HEK293 (cell line): Measurements from ENCODE around the gene SMCHD1.
A peak's percentile ranks its signal among the peaks of the same experiment; 100 is the strongest.

ENCODE experiments used
- CTCF ChIA-PET: fragments of 350-600 bp; formaldehyde crosslinking; extraction: SDS; loops from one replicate; lab custom pipeline; 2021; ENCODE audit warnings: antibody characterized with exemption; lab: Yijun Ruan, JAX
- POLR2A ChIA-PET: fragments of 300-600 bp; formaldehyde crosslinking; extraction: SDS; loops from one replicate; lab custom pipeline; 2020; ENCODE audit warnings: antibody characterized with exemption, inconsistent platforms; lab: Yijun Ruan, JAX
- H3K27ac ChIP-seq: fragments of 200-500 bp; sonication (Bioruptor generic); 2 replicates; pipeline ENCODE4 v1.5.1; 2014; ENCODE audit warnings: low read depth, low read length, control low read depth, inconsistent platforms; ENCODE audit errors: extremely low read depth
- H3K36me3 ChIP-seq, 2 experiments: fragments of 200-500 bp in 1 of 2; sonication (Bioruptor generic) in 1 of 2; 1 replicate in 1 of 2; 2 replicates in 1 of 2; pipeline ENCODE4 v1.5.1; 2014 to 2017; ENCODE audit warnings: inconsistent platforms in 2 of 2, low read length in 2 of 2; ENCODE audit not compliant: control insufficient read depth in 2 of 2, insufficient read depth in 1 of 2
- H3K4me1 ChIP-seq: fragments of 200-500 bp; sonication (Bioruptor generic); 2 replicates; pipeline ENCODE4 v1.5.1; 2014; ENCODE audit warnings: mild to moderate bottlenecking, low read length, inconsistent platforms; ENCODE audit not compliant: control insufficient read depth, insufficient read depth
- H3K4me3 ChIP-seq: 2 replicates; pipeline ENCODE4 v1.5.1; 2011; ENCODE audit warnings: low read depth, mild to moderate bottlenecking, control low read depth, low read length, moderate library complexity
- H3K9me3 ChIP-seq: fragments of 200-500 bp; sonication (Bioruptor generic); 2 replicates; pipeline ENCODE4 v1.5.1; 2014; ENCODE audit warnings: low read depth, low read length, inconsistent platforms; ENCODE audit not compliant: control insufficient read depth, insufficient read depth
- ATF2 ChIP-seq: fragments of 450-650 bp; formaldehyde crosslinking; IDR thresholded peaks from 2 replicates; pipeline ENCODE4 v1.5.1; 2016; ENCODE audit warnings: missing biosample characterization, missing genetic modification characterization, low read depth
- KLF1 ChIP-seq: fragments of 450-650 bp; formaldehyde crosslinking; IDR thresholded peaks from 2 replicates; pipeline ENCODE4 v1.5.1; 2016; ENCODE audit warnings: missing biosample characterization, missing genetic modification characterization
- KLF16 ChIP-seq: fragments of 450-650 bp; formaldehyde crosslinking; IDR thresholded peaks from 2 replicates; pipeline ENCODE4 v1.5.1; 2017; ENCODE audit warnings: missing biosample characterization, missing genetic modification characterization
- KLF9 ChIP-seq: fragments of 450-650 bp; formaldehyde crosslinking; IDR thresholded peaks from 2 replicates; pipeline ENCODE4 v1.5.1; 2016; ENCODE audit warnings: missing biosample characterization, missing genetic modification characterization, low read depth
- SP7 ChIP-seq: fragments of 450-650 bp; formaldehyde crosslinking; IDR thresholded peaks from 2 replicates; pipeline ENCODE4 v1.5.1; 2016; ENCODE audit warnings: missing biosample characterization, missing genetic modification characterization
- ZBTB21 ChIP-seq: fragments of 450-650 bp; formaldehyde crosslinking; IDR thresholded peaks from 2 replicates; pipeline ENCODE4 v1.5.1; 2017; ENCODE audit warnings: missing biosample characterization, missing genetic modification characterization
- ZNF121 ChIP-seq: fragments of 450-650 bp; formaldehyde crosslinking; IDR thresholded peaks from 2 replicates; pipeline ENCODE4 v1.5.1; 2016; ENCODE audit warnings: missing biosample characterization, missing genetic modification characterization
- ZNF169 ChIP-seq: fragments of 450-650 bp; formaldehyde crosslinking; IDR thresholded peaks from 2 replicates; pipeline ENCODE4 v1.5.1; 2016; ENCODE audit warnings: missing biosample characterization, missing genetic modification characterization
- ZNF19 ChIP-seq: fragments of 450-650 bp; formaldehyde crosslinking; IDR thresholded peaks from 2 replicates; pipeline ENCODE4; 2016; ENCODE audit warnings: missing biosample characterization, missing genetic modification characterization, low read depth
- ZNF223 ChIP-seq: fragments of 450-650 bp; formaldehyde crosslinking; IDR thresholded peaks from 2 replicates; pipeline ENCODE4 v1.5.1; 2016; ENCODE audit warnings: missing biosample characterization, missing genetic modification characterization
- ZNF341 ChIP-seq: fragments of 450-650 bp; formaldehyde crosslinking; IDR thresholded peaks from 2 replicates; pipeline ENCODE4; 2016; ENCODE audit warnings: low read depth, missing biosample characterization, missing genetic modification characterization
- ZNF350 ChIP-seq: fragments of 450-650 bp; formaldehyde crosslinking; IDR thresholded peaks from 2 replicates; pipeline ENCODE4 v1.5.0; 2017; ENCODE audit warnings: missing biosample characterization, mild to moderate bottlenecking, missing genetic modification characterization
- ZNF366 ChIP-seq: fragments of 450-650 bp; formaldehyde crosslinking; conservative IDR thresholded peaks from 2 replicates; pipeline ENCODE4 v1.5.1; 2016; ENCODE audit warnings: missing biosample characterization, missing genetic modification characterization
- ZNF398 ChIP-seq: fragments of 450-650 bp; formaldehyde crosslinking; IDR thresholded peaks from 2 replicates; pipeline ENCODE4 v1.5.1; 2017; ENCODE audit warnings: missing biosample characterization, missing genetic modification characterization
- ZNF423 ChIP-seq: fragments of 450-650 bp; formaldehyde crosslinking; IDR thresholded peaks from 2 replicates; pipeline ENCODE4 v1.5.1; 2016; ENCODE audit warnings: missing biosample characterization, missing genetic modification characterization
- ZNF433 ChIP-seq: fragments of 450-650 bp; formaldehyde crosslinking; IDR thresholded peaks from 2 replicates; pipeline ENCODE4 v1.5.1; 2016; ENCODE audit warnings: missing biosample characterization, missing genetic modification characterization, low read depth
- ZNF513 ChIP-seq: fragments of 450-650 bp; IDR thresholded peaks from 2 replicates; pipeline ENCODE4 v1.5.1; 2018; ENCODE audit warnings: missing biosample characterization, missing genetic modification characterization
- ZNF626 ChIP-seq: fragments of 450-650 bp; sonication (Bioruptor Pico); formaldehyde crosslinking; IDR thresholded peaks from 2 replicates; pipeline ENCODE4 v1.5.1; 2018; ENCODE audit warnings: missing biosample characterization, missing genetic modification characterization, inconsistent platforms
- ZNF629 ChIP-seq: fragments of 450-650 bp; formaldehyde crosslinking; IDR thresholded peaks from 2 replicates; pipeline ENCODE4 v1.5.1; 2017; ENCODE audit warnings: missing biosample characterization, missing genetic modification characterization
- ZNF658 ChIP-seq: fragments of 450-650 bp; formaldehyde crosslinking; IDR thresholded peaks from 2 replicates; pipeline ENCODE4; 2016; ENCODE audit warnings: missing biosample characterization, missing genetic modification characterization
- ZNF664 ChIP-seq: fragments of 450-650 bp; formaldehyde crosslinking; IDR thresholded peaks from 2 replicates; pipeline ENCODE4 v1.5.1; 2016; ENCODE audit warnings: missing biosample characterization, missing genetic modification characterization
- ZNF747 ChIP-seq: fragments of 450-650 bp; formaldehyde crosslinking; IDR thresholded peaks from 2 replicates; pipeline ENCODE4 v1.5.1; 2016; ENCODE audit warnings: missing biosample characterization, missing genetic modification characterization
- TF ChIP-seq, protein P1 (sequence below): fragments of 450-650 bp; formaldehyde crosslinking; IDR thresholded peaks from 2 replicates; pipeline ENCODE4 v1.5.1; 2016; ENCODE audit warnings: missing biosample characterization, missing genetic modification characterization
- TF ChIP-seq, protein P2 (sequence below): fragments of 450-650 bp; formaldehyde crosslinking; IDR thresholded peaks from 2 replicates; pipeline ENCODE4 v1.5.1; 2016; ENCODE audit warnings: missing biosample characterization, missing genetic modification characterization

SMCHD1 gene

GRCh38 chr18:2627821-2628276 lies 27.7 kb upstream of the SMCHD1 start (continued):
- TF ChIP-seq, protein P1, sequence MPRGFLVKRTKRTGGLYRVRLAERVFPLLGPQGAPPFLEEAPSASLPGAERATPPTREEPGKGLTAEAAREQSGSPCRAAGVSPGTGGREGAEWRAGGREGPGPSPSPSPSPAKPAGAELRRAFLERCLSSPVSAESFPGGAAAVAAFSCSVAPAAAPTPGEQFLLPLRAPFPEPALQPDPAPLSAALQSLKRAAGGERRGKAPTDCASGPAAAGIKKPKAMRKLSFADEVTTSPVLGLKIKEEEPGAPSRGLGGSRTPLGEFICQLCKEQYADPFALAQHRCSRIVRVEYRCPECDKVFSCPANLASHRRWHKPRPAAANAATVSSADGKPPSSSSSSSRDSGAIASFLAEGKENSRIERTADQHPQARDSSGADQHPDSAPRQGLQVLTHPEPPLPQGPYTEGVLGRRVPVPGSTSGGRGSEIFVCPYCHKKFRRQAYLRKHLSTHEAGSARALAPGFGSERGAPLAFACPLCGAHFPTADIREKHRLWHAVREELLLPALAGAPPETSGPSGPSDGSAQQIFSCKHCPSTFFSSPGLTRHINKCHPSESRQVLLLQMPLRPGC (tag by site-specific recombination): no peak
- TF ChIP-seq ZNF513 (tag by site-specific recombination): no peak
- no peak for TF ChIP-seq ZNF664 (tag by site-specific recombination)
- peak; percentile 97 for TF ChIP-seq SP7 (tag by site-specific recombination)
- TF ChIP-seq ZNF626 (tag by site-specific recombination): no peak
- peak; percentile 30; the same call in 1 of the 2 replicates for TF ChIP-seq ZBTB21 (tag by site-specific recombination)
- TF ChIP-seq ZNF423 (tag by site-specific recombination): no peak
- no peak for TF ChIP-seq ZNF19 (tag by site-specific recombination)
- 0 out of 2 replicates have a peak, but pooled peaks have one; percentile 14 for TF ChIP-seq ZNF398 (tag by site-specific recombination)
- TF ChIP-seq KLF1 (tag by site-specific recombination): no peak
- TF ChIP-seq ZNF223 (tag by site-specific recombination): no peak
- TF ChIP-seq ZNF121 (tag by site-specific recombination): no peak
- peak; percentile 71 for TF ChIP-seq ZNF629 (tag by site-specific recombination)
- no peak for TF ChIP-seq ZNF366 (tag by site-specific recombination)
- no peak for TF ChIP-seq ZNF433

- ChIA-PET CTCF (no interaction called here), POLR2A (interaction anchor here (0.7 kb wide), 1 partner anchor 21 kb away, joined by 3 read pairs; no protein-coding TSS in a partner anchor)
- Histone ChIP-seq H3K4me3 (no peak overlapping the region), H3K4me1 (no peaks in the 10 kb centered on the region), H3K36me3 (no peaks in the 10 kb centered on the region), H3K27ac (no peak overlapping the region)
- TF ChIP-seq ZNF658 (no peak), ATF2 (tag by site-specific recombination) (peak; percentile 42; the same call in 1 of the 2 replicates)
- TF ChIP-seq, all 188 proteins: peak for 1
- no peaks in the 10 kb centered on the region for H3K9me3 ChIP-seq
Measured at GRCh38 chr18:2629003-2629402, 26.5 kb upstream of the SMCHD1 start.

GRCh38 chr18:2635586-2635985 lies 19.9 kb upstream of the SMCHD1 start:
- POLR2A ChIA-PET: no interaction called here
- CTCF ChIA-PET: no interaction called here
- H3K27ac ChIP-seq: no peak overlapping the region
- no peak overlapping the region for H3K4me3 ChIP-seq
- H3K9me3 ChIP-seq: no peaks in the 10 kb centered on the region
- TF ChIP-seq KLF16 (tag by site-specific recombination): no peak
- TF ChIP-seq, protein P2, sequence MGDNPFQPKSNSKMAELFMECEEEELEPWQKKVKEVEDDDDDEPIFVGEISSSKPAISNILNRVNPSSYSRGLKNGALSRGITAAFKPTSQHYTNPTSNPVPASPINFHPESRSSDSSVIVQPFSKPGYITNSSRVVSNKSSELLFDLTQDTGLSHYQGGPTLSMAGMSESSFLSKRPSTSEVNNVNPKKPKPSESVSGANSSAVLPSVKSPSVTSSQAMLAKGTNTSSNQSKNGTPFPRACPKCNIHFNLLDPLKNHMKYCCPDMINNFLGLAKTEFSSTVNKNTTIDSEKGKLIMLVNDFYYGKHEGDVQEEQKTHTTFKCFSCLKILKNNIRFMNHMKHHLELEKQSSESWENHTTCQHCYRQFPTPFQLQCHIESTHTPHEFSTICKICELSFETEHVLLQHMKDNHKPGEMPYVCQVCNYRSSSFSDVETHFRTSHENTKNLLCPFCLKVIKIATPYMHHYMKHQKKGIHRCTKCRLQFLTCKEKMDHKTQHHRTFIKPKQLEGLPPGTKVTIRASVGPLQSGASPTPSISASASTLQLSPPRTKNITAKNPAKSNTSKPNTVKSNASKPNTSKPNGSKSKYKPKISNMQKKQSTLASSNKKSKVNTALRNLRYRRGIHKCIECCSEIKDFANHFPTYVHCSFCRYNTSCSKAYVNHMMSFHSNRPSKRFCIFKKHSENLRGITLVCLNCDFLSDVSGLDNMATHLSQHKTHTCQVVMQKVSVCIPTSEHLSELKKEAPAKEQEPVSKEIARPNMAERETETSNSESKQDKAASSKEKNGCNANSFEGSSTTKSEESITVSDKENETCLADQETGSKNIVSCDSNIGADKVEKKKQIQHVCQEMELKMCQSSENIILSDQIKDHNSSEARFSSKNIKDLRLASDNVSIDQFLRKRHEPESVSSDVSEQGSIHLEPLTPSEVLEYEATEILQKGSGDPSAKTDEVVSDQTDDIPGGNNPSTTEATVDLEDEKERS: no peak
- no peak for TF ChIP-seq ZNF341 (tag by site-specific recombination)
- TF ChIP-seq ZNF169 (tag by site-specific recombination): no peak
- TF ChIP-seq ZNF747 (tag by site-specific recombination): no peak
- TF ChIP-seq KLF9: no peak
- no peak for TF ChIP-seq ZNF350 (tag by site-specific recombination)
- H3K36me3 ChIP-seq: no peaks in the 10 kb centered on the region
- H3K4me1 ChIP-seq: no peaks in the 10 kb centered on the region
